ENCODE data around the gene SRC. TPM values are rescaled to one million over a fixed set of nuclear protein-coding genes. Genes with fewer than 3 reads are reported as not detected.

SRC gene
- total and polyA plus RNA-seq, 2 experiments from 2014 or later = 8.0 to 25.9 TPM

DNA sequence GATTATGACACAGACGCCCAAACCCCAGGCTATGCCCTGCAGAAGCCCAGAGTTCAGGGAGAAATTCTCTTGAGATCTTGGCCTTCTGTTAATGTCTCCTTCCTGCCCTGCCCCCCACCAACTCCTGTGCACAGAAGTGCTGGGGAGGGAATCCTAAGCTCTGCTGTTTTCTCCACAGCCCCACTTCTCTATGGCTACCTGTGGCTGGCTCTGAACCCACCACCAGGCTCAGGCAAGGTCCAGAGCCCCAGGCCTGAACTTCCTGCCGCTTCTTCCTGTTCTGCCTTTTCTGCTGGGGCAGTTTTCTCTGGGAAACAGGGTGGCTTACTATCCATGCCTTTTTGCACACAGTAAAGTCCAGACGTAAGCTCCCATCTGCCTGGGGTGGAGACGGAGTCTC, 97.7 kb downstream of the SRC start (continued):
- TF ChIP-seq POLR2AphosphoS5 (IDR thresholded peaks at IDR 0.05; ENCODE audit: low read depth) (no peak), ZNF331 (CRISPR knock-in tag; IDR thresholded peaks at IDR 0.05; ENCODE audit: low read depth) (no peak), EZH2phosphoT487 (IDR thresholded peaks at IDR 0.05; ENCODE audit: unreplicated experiment) (no peak), JUNB (IDR thresholded peaks at IDR 0.05; ENCODE audit: unreplicated experiment) (no peak), ZNF114 (CRISPR knock-in tag; IDR thresholded peaks at IDR 0.05) (no peak), NANOG (IDR thresholded peaks at IDR 0.05; ENCODE audit: borderline replicate concordance) (no peak), STAT1 (IDR thresholded peaks at IDR 0.05; ENCODE audit: unreplicated experiment) (no peak), CREB1 (CRISPR knock-in tag; IDR thresholded peaks at IDR 0.05; ENCODE audit: low read depth) (no peak)
- TF ChIP-seq, protein P1, sequence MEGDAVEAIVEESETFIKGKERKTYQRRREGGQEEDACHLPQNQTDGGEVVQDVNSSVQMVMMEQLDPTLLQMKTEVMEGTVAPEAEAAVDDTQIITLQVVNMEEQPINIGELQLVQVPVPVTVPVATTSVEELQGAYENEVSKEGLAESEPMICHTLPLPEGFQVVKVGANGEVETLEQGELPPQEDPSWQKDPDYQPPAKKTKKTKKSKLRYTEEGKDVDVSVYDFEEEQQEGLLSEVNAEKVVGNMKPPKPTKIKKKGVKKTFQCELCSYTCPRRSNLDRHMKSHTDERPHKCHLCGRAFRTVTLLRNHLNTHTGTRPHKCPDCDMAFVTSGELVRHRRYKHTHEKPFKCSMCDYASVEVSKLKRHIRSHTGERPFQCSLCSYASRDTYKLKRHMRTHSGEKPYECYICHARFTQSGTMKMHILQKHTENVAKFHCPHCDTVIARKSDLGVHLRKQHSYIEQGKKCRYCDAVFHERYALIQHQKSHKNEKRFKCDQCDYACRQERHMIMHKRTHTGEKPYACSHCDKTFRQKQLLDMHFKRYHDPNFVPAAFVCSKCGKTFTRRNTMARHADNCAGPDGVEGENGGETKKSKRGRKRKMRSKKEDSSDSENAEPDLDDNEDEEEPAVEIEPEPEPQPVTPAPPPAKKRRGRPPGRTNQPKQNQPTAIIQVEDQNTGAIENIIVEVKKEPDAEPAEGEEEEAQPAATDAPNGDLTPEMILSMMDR (conservative IDR thresholded peaks at IDR 0.05; ENCODE audit: low read depth in 2 of 2) = no peak
- TF ChIP-seq, protein P2, sequence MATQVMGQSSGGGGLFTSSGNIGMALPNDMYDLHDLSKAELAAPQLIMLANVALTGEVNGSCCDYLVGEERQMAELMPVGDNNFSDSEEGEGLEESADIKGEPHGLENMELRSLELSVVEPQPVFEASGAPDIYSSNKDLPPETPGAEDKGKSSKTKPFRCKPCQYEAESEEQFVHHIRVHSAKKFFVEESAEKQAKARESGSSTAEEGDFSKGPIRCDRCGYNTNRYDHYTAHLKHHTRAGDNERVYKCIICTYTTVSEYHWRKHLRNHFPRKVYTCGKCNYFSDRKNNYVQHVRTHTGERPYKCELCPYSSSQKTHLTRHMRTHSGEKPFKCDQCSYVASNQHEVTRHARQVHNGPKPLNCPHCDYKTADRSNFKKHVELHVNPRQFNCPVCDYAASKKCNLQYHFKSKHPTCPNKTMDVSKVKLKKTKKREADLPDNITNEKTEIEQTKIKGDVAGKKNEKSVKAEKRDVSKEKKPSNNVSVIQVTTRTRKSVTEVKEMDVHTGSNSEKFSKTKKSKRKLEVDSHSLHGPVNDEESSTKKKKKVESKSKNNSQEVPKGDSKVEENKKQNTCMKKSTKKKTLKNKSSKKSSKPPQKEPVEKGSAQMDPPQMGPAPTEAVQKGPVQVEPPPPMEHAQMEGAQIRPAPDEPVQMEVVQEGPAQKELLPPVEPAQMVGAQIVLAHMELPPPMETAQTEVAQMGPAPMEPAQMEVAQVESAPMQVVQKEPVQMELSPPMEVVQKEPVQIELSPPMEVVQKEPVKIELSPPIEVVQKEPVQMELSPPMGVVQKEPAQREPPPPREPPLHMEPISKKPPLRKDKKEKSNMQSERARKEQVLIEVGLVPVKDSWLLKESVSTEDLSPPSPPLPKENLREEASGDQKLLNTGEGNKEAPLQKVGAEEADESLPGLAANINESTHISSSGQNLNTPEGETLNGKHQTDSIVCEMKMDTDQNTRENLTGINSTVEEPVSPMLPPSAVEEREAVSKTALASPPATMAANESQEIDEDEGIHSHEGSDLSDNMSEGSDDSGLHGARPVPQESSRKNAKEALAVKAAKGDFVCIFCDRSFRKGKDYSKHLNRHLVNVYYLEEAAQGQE (IDR thresholded peaks at IDR 0.05; ENCODE audit: unreplicated experiment) = no peak

DNA sequence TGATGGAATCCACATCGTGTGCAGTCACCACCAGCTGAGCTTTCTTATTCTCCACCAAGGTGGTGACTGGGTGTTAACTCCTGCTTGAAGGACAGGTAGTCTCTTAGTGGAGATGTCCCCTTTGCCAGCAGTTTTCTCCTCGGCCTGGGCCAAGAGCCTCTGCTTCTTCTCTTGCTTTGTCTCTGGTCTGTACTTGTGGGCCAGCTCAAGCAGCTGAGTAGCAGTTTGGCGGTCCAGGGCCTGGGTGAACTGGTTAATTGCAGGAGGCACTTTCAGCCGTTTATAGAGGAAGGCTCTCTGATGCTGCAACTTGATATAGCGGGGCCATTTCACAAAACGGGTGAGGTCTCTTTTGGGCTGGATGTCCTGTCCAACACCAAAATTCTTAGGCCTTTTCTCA, 99.1 kb downstream of the SRC start:
- Histone ChIP-seq H2AFZ (no peak overlapping the region), H3F3A (replicated peaks; ENCODE audit: low read depth) (no peaks in the 10 kb centered on the region), H3K27ac (ENCODE audit: low read depth) (no peak overlapping the region), H4K20me1 (replicated peaks; ENCODE audit: insufficient read depth) (no peaks in the 10 kb centered on the region), H3K4me1 (ENCODE audit: insufficient read depth) (0 out of 2 replicates have a peak, but pooled peaks cover 4% of the 10 kb centered on the region), H3K9me2 (ENCODE audit: insufficient read depth) (no peaks in the 10 kb centered on the region; the same call in 1 of the 2 replicates), H3K4me2 (no peak overlapping the region), H3K36me3 (ENCODE audit: insufficient read depth) (no peaks in the 10 kb centered on the region), H3K4me3 (no peak overlapping the region), H3K27me3 (ENCODE audit: insufficient read depth) (no peaks in the 10 kb centered on the region), H3K79me2 (replicated peaks; ENCODE audit: insufficient read depth) (no peaks in the 10 kb centered on the region)
- no peak overlapping the region for H3K27ac Mint-ChIP-seq
- peaks cover under 1% of the 10 kb centered on the region for H3K4me1 Mint-ChIP-seq
- no peaks in the 10 kb centered on the region for H3K36me3 Mint-ChIP-seq (ENCODE audit: low read depth)
- DNase-seq (ENCODE audit: low spot score) (no peak), ATAC-seq (no peak)
- peaks cover 11% of the 10 kb centered on the region for H3K27me3 Mint-ChIP-seq (ENCODE audit: insufficient read depth, low read depth, poor library complexity)
- H3K4me3 Mint-ChIP-seq = no peak overlapping the region
- H3K9me3 Mint-ChIP-seq = no peaks in the 10 kb centered on the region
- no peak for TF ChIP-seq STAT1 (IDR thresholded peaks at IDR 0.05; ENCODE audit: unreplicated experiment)
